Measurements from ENCODE around the gene KAT2B. TPM values are rescaled to one million over a fixed set of nuclear protein-coding genes. Genes with fewer than 3 reads are reported as not detected.

Gene KAT2B
- total and polyA plus RNA-seq, 2 of the 8 experiments (the other 6 are each of a cell fraction or from before 2014, with no cell fraction given): 0.24 to 0.91 TPM

- FAIRE-seq (no peak), DNase-seq (ENCODE audit: low read depth in 1 of 2, low spot score in 2 of 2) (no peak)
- no peak overlapping the region for H2BK20ac ChIP-seq (ENCODE audit: low read length)
- no peaks in the 10 kb centered on the region for H3K79me2 ChIP-seq (ENCODE audit: control insufficient read depth in 1 of 2, insufficient read depth in 2 of 2, low read length in 2 of 2)
- no peak overlapping the region for H3K9ac ChIP-seq (replicated peaks in 1 of 4; ENCODE audit: extremely low read depth in 1 of 4, low read depth in 3 of 4, low read length in 3 of 4)
- H2BK15ac ChIP-seq (ENCODE audit: low read length): no peak overlapping the region
- no peak overlapping the region for H2BK120ac ChIP-seq (replicated peaks; ENCODE audit: low read depth, low read length)
- H2AFZ ChIP-seq (ENCODE audit: low read length): no peak overlapping the region
- H4K5ac ChIP-seq (ENCODE audit: insufficient read length, low read depth, low read length): no peak overlapping the region
- no peak overlapping the region for H3K4me2 ChIP-seq (ENCODE audit: insufficient read depth in 1 of 2, low read depth in 2 of 2, low read length in 2 of 2)
- no peak overlapping the region for H3K18ac ChIP-seq (ENCODE audit: extremely low read depth, low read length)
- no peaks in the 10 kb centered on the region for H3K36me3 ChIP-seq (ENCODE audit: control insufficient read depth in 2 of 4, insufficient read depth in 4 of 4, low read length in 3 of 4)
- CTCF ChIA-PET (ENCODE audit: partially characterized antibody): no interaction called here
- H4K91ac ChIP-seq (replicated peaks; ENCODE audit: insufficient read length, low read length): no peak overlapping the region
- H4K8ac ChIP-seq (ENCODE audit: extremely low read depth, insufficient read depth, low read length): no peak overlapping the region
- H2BK12ac ChIP-seq (ENCODE audit: low read depth, low read length): no peak overlapping the region
- no peak overlapping the region for H3K4ac ChIP-seq (replicated peaks; ENCODE audit: insufficient read length, low read depth, low read length)
- no peak overlapping the region for H2AK5ac ChIP-seq (ENCODE audit: low read depth, low read length)
- H3K23ac ChIP-seq (ENCODE audit: insufficient read length): no peak overlapping the region
- POLR2A ChIA-PET (ENCODE audit: partially characterized antibody): no interaction called here
- H2BK5ac ChIP-seq (ENCODE audit: low read depth, low read length): no peak overlapping the region
- H3K14ac ChIP-seq (ENCODE audit: insufficient read length): no peak overlapping the region
- no peak for TF ChIP-seq TBP (IDR thresholded peaks at IDR 0.05; ENCODE audit: low read depth, low read length)
- no peak overlapping the region for H3K27ac ChIP-seq (ENCODE audit: low read depth, low read length)
- H3K4me1 ChIP-seq (replicated peaks in 1 of 4; ENCODE audit: control insufficient read depth in 3 of 4, insufficient read depth in 4 of 4, low read length in 3 of 4): peaks cover 0 to 2% (median 0%) of the 10 kb centered on the region in 4 experiments; a peak in 1 of 7 replicates
- no peaks in the 10 kb centered on the region for H3K27me3 ChIP-seq (replicated peaks in 1 of 4; ENCODE audit: control insufficient read depth in 3 of 4, extremely low read depth in 1 of 4, insufficient read depth in 3 of 4, low read length in 3 of 4)
- H3K79me1 ChIP-seq (ENCODE audit: low read depth, low read length): no peaks in the 10 kb centered on the region
- no peak overlapping the region for H3K56ac ChIP-seq (replicated peaks; ENCODE audit: insufficient read length, low read depth, low read length)
- H3K23me2 ChIP-seq (ENCODE audit: low read depth, low read length): no peaks in the 10 kb centered on the region
- no peaks in the 10 kb centered on the region for H4K20me1 ChIP-seq (replicated peaks in 1 of 2; ENCODE audit: control insufficient read depth in 1 of 2, insufficient read depth in 2 of 2, low read length in 2 of 2)
- no peak overlapping the region for H3K4me3 ChIP-seq (ENCODE audit: extremely low read depth in 1 of 4, insufficient read depth in 2 of 4, low read depth in 3 of 4, low read length in 4 of 4)
- no peaks in the 10 kb centered on the region for H3K9me3 ChIP-seq (ENCODE audit: insufficient read depth in 2 of 2, low read depth in 1 of 2, low read length in 1 of 2)
Observed at GRCh38 chr3:20083253-20083652, 43.0 kb downstream of the KAT2B start.
